Measurements from ENCODE around the gene LKAAEAR1.

LKAAEAR1 gene

DNA sequence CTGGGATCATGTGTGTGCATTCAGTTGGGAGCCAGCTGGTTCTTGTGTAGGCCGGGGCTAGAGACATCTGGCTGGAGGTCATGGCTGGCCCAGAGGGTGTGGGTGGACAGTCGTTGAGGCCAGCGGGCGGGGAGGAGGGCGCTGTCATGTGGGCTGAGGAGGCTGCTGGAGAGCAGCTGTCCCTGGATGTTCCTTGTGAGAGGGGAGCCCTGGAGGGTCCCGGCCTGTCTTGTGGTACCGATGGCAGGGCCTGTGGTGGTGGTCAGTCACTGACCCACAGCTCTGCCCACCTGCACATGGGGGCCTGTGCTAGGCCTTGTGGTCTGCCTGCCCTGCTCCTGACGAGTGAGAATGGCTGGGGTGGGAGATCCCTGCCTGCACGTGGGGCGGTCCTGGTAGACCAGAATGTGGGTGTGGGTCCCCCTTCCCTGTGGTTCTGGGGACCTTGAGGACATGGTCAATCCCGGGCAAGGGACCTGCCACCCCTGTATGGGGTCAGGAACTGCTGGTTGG, 50.2 kb downstream of the LKAAEAR1 start:
- no peak for DNase-seq

Measured in NCI-H2227 treated with DMSO at 0.1 percent for 48 hours (cell line).